HG03039 (cell line): ENCODE results near the gene CHPF2.

Source experiments
- ATAC-seq: cut with Tn5 transposase; IDR thresholded peaks from one replicate; pipeline ENCODE4 v1.9.1; 2021; ENCODE audit warnings: mild to moderate bottlenecking, moderate library complexity; ENCODE audit not compliant: unreplicated experiment

The CHPF2 gene

GRCh38 chr7:151205730-151206129 lies 26.6 kb upstream of the CHPF2 start:
- no peak for ATAC-seq

GRCh38 chr7:151206914-151207313 lies 25.4 kb upstream of the CHPF2 start:
- ATAC-seq, result no peak

DNA sequence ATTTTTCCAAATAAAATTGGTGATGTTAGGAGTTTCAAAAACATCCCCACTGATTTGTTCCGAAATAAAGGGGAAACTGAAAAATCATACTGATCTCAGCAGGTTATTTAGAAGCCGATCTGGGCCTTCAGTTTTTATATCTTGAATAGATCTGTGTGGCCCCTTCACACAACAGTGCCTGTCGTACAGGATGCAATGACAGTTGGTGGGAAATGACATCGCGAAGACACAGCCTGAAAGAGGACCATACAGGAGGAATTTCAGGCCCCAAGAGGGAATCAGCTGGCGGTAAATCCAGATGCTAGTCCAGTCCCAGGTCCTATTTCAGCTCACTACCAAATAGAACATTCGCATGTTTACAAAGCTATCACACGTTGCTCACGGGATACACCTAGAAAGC lies 25.0 kb upstream of the CHPF2 start:
- ATAC-seq, result no peak

DNA sequence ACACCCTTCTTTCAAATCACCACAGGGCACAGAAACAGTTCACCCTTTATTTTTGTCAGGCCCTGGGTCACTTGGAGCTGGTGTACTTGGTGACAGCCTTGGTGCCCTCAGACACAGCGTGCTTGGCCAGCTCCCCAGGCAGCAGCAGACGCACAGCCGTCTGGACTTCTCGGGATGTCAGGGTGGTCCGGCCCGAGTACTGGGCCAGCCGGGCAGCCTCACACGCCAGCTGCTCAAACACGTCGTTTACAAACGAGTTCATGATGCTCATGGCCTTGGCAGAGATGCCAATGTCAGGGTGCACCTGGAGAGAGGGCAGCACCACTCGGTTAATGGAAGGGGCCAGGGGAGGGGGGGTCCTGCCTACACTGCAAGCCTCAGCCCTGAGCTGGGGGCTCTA lies 24.5 kb upstream of the CHPF2 start:
- ATAC-seq, result no peak

GRCh38 chr7:151208253-151208862 lies 23.9 kb upstream of the CHPF2 start:
- no peak for ATAC-seq

GRCh38 chr7:151209588-151209987 lies 22.7 kb upstream of the CHPF2 start:
- no peak for ATAC-seq

- no peak for ATAC-seq
Measured at GRCh38 chr7:151210087-151210854, 22.0 kb upstream of the CHPF2 start, which contains the start of gene H2BK1. TSS of gene H2BK1 (minus strand) at chr7:151210488. CDS start at chr7:151210318, 170 bp downstream.

- no peak for ATAC-seq
Measured at GRCh38 chr7:151211155-151211772, 21.0 kb upstream of the CHPF2 start.

DNA sequence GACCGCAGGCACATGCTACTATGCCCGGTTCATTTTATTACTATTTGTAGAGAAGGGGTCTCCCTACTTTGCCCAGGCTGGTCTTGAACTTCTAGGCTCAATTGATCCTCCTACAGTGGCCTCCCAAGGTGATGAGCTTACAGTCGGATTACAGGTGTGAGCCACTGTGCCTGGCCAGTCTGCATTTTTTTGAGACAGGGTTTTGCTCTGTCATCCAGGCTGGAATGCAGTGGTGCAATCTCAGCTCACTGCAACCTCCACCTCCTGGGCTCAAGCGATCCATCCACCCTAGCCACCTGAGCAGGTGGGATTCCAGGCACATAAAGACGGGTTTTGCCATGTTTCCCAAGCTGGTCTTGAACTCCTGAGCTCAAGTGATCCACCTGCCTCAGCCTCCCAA lies 19.7 kb upstream of the CHPF2 start:
- ATAC-seq, result no peak

GRCh38 chr7:151213826-151214225 lies 18.5 kb upstream of the CHPF2 start:
- no peak for ATAC-seq

- ATAC-seq, result no peak
Measured at GRCh38 chr7:151215396-151215795, 16.9 kb upstream of the CHPF2 start.

DNA sequence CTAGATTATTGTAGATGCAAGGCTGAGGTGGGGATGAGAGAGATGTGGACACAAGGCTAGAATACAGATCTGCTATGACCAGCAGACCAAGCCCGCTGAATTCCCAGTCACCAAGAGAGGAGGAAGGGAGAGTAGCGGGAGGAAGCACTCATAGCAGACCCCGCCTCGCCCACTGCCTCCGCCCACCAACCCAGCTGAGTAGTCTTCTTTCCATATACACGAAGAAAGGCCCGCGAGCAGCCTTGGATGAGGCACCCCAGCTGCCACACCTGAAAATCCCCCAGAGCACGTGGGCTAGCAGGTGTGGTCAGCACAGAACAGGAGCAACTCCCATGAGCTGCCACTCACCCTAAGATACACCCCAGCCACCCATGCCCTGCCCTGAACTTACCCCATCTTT lies 14.1 kb upstream of the CHPF2 start:
- ATAC-seq, result no peak

GRCh38 chr7:151223728-151224127 lies 8.6 kb upstream of the CHPF2 start:
- ATAC-seq, result no peak

DNA sequence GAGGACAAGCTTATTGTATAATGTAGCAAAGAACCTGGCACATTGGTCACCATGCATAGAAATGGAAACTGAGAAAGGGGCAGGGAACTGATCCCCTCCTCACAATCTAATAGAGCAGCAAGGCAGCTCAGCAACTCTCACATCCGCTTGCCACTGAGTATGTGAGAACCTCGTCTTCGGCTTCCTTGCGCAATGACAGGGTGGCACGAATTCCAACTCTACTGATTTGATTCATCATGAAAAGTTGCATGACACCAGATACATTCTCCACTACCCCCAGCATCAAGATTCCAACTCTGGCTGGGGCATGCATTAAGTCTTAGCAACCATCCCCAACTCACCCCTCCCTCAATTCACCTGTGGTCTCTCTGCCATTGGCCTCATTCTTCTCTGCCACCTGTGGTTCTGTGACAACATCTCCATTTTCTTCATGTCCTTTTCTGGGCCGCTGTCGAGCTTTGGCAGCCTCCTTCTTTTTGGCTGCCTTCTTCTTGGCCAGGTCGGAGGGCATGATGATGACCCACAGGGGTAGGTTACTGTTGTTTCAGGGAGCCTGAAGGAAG lies 6.3 kb upstream of the CHPF2 start:
- ATAC-seq, result no peak

DNA sequence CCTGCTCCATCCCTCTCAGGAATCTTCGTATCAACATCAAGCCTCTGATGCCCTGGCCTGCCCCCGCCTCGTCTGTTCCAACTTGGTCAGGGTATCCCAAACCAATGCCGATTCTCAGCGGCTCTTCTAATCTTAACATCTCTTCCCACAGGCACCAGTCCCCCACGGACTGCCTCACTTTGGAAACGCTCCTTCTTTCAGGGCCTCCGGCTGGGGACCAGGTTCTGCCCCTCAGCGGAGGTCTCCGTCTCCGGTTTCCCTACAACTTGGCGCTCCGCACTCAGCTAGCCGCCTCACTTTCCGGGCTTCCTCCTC lies 5.8 kb upstream of the CHPF2 start:
- no peak for ATAC-seq

DNA sequence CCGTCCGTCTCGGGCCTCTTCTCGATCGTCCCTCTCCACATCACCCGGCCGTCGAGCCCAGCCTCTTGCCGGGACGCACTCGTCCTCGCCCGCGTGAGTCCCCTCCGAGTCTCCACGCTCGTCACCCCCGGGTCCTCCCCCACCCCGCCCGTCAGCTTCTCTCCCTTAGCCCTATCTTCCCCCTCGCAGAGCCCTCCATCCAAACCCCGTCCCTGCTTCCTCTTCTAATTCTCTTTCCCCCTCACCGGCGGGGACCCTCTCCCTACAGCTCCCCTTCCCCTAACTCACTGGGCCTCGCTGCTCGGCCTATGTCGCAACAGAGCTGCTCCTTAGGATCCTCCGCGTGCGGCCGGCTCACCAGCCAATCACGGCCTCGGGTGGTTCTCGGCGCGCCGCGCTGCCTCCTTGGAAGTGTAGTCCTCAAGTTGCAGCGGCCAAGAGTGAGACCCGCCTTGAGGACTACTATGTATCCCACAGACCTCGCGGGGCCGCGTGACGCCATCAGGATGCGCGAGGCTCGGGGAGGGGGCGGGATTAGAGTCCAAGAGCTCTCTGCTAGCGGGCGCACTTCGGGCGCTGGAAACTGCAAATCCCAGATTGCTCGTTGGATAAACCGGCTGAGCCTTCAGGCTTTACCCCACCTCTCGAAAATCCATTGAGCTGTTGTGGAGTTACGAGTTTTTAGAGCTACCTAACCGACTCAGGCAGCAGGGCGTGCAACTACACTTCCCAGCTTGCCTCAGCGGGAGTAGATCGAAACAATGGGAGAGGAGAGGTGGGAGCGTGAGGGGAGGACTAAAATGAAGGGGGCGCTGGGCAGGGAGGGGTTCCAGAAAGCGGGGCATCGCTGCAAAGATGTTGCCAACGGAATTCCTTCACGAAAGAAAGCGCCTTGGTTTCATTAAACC lies 5.2 kb upstream of the CHPF2 start, which contains the start of gene ABCF2:
ABCF2 (minus strand) TSS at position 331 of the 908 bp plus-strand sequence. CDS start 747 bp downstream, outside the sequence.
- peak; percentile 98 for ATAC-seq

- no peak for ATAC-seq
Measured at GRCh38 chr7:151228024-151228866, 4.0 kb upstream of the CHPF2 start.

DNA sequence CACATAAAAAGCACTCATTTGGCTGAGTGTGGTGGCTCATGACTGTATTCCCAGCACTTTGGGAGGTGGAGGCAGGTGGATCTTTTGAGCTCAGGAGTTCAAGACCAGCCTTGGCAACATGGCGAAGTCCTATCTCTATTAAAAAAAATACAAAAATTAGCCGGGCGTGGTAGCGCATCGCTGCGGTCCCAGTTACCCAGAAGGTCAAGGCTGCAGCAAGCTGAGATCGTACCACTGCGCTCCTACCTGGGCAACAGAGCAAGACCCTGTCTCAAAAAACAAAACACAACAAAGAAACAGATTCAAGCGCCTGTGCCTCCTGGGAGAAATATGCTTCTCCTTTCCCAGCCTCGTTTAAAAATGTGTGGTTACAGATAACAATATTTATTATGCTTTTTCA lies 3.0 kb upstream of the CHPF2 start:
- no peak for ATAC-seq

DNA sequence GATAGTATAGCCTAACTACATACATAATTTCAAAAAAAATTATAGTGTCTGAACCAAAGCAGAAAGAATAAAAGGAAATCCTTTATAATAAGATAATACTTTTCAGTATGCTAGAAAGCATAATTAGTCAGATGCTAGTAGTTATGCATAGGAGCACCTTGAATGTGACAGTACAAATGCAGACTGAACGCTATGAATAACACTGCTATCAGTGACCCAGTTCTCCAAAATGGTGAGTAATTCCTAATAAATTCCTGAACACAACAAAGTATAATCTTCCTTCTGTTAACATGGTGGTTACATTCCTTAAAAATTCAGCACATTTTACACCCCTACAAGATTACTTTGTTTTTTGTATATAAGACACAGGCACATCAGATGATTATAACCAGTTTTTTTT lies 1.2 kb upstream of the CHPF2 start:
- no peak for ATAC-seq
